GM19099 (cell line): ENCODE results near the gene PCDHGB7.

Experiments
- POLR2A ChIP-seq: IDR thresholded peaks from 3 replicates; pipeline ENCODE4 v1.6.1; 2011; ENCODE audit warnings: low read depth; ENCODE audit not compliant: insufficient read length; ENCODE audit errors: extremely low read depth

The PCDHGB7 gene

DNA sequence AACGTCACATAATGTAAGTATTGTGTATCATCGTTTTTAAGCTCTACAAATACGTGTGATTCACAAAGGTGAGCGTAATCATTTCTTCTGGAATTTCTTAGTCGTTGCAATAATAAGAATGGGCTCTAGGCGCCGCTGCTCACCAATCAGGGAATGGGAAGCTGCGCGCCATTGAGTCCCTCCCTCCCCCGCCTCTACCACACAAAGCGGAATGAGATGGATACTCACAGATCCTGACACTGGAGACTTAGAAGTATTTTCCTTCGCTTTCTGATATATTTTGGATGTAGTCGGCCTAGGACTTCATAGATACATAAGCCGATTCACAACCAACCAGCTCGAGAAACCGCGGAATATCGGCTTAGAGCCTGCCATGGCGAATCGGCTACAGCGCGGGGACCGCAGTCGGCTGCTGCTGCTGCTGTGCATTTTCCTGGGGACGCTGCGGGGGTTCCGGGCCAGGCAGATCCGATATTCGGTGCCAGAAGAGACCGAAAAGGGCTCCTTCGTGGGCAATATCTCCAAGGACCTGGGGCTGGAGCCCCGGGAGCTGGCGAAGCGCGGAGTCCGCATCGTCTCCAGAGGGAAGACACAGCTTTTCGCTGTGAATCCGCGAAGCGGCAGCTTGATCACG lies 3.5 kb downstream of the PCDHGB7 start, which contains the start of gene PCDHGA11:
Gene PCDHGA11 (plus strand): TSS at position 197 of the 634 bp plus-strand sequence. CDS start 177 bp downstream, at position 374.
- no peak for TF ChIP-seq POLR2A

DNA sequence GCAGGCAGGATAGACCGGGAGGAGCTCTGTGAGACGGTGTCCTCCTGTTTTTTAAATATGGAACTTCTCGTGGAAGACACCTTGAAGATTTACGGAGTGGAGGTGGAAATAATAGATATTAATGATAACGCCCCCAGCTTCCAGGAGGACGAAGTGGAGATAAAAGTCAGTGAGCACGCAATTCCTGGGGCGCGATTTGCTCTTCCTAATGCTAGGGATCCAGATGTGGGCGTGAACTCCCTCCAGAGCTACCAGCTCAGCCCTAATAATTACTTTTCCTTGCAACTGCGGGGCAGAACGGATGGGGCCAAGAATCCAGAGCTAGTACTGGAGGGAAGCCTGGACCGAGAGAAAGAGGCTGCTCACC lies 4.0 kb downstream of the PCDHGB7 start:
- TF ChIP-seq POLR2A = no peak

DNA sequence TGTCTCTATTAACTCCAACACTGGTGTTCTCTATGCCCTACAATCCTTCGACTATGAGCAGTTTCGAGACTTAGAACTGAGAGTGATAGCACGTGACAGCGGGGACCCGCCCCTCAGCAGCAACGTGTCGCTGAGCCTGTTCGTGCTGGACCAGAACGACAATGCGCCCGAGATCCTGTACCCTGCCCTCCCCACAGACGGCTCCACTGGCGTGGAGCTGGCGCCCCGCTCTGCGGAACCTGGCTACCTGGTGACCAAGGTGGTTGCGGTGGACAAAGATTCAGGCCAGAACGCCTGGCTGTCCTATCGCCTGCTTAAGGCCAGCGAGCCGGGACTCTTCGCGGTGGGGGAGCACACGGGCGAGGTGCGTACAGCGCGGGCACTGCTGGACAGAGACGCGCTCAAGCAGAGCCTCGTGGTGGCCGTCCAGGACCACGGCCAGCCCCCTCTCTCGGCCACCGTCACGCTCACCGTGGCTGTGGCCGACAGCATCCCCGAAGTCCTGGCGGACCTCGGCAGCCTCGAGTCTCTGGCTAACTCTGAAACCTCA lies 5.3 kb downstream of the PCDHGB7 start:
- no peak for TF ChIP-seq POLR2A

DNA sequence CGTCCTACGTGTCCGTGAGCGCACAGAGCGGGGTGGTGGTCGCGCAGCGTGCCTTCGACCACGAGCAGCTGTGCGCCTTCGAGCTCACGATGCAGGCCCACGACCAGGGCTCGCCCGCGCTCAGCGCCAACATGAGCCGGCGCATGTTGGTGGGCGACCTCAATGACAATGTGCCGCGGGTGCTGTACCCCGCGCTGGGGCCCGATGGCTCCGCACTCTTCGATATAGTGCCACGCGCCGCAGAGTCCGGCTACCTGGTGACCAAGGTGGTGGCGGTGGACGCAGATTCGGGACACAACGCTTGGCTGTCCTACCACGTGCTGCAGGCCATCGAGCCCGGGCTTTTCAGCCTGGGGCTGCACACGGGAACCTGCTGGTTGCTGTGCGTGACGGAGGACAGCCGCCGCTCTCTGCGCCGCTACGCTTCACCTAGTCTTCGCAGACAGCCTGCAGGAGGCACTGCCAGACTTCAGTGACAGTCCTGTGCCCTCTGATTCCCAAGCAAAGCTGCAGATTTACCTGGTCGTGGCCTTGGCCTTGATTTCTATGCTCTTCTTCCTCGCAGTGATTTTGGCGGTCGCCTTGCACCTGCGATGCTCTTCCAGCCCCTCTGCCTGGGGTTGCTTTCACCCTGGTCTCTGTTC lies 10.4 kb downstream of the PCDHGB7 start:
- TF ChIP-seq POLR2A = no peak

DNA sequence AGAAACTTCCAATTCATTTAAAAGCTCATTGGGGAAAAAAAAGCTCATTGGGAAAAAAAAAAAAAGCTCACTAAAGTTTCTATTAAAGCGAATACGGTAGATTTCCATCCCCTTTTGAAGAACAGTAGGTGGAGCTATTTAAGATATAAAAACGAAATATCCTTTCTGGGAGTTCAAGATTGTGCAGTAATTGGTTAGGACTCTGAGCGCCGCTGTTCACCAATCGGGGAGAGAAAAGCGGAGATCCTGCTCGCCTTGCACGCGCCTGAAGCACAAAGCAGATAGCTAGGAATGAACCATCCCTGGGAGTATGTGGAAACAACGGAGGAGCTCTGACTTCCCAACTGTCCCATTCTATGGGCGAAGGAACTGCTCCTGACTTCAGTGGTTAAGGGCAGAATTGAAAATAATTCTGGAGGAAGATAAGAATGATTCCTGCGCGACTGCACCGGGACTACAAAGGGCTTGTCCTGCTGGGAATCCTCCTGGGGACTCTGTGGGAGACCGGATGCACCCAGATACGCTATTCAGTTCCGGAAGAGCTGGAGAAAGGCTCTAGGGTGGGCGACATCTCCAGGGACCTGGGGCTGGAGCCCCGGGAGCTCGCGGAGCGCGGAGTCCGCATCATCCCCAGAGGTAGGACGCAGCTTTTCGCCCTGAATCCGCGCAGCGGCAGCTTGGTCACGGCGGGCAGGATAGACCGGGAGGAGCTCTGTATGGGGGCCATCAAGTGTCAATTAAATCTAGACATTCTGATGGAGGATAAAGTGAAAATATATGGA lies 13.0 kb downstream of the PCDHGB7 start, which contains the start of gene PCDHGA12:
Gene PCDHGA12 (plus strand): TSS at position 176 of the 782 bp plus-strand sequence. CDS start 253 bp downstream, at position 429.
- TF ChIP-seq POLR2A = no peak

DNA sequence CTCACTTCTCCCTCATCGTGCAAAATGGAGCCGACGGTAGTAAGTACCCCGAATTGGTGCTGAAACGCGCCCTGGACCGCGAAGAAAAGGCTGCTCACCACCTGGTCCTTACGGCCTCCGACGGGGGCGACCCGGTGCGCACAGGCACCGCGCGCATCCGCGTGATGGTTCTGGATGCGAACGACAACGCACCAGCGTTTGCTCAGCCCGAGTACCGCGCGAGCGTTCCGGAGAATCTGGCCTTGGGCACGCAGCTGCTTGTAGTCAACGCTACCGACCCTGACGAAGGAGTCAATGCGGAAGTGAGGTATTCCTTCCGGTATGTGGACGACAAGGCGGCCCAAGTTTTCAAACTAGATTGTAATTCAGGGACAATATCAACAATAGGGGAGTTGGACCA lies 13.8 kb downstream of the PCDHGB7 start:
- TF ChIP-seq POLR2A = peak; percentile 53

DNA sequence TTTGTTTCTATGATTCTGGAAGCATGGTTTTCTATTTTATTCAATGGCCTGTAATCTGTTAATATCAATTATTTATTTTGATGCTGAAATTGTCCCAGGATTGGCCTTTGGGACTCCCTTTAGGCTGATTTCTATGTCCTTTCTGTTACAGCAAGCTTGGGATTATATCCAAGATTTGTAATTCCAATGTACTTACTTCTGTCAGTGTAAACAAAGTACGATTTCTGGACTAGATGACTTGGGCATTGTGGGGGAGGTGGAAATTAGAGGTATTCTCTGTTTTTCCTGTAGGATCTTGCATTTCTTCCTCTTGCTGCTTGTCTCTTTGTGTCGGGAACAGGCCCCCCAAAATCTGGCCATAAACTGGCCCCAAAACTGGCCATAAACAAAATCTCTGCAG lies 16.5 kb downstream of the PCDHGB7 start:
- no peak for TF ChIP-seq POLR2A

DNA sequence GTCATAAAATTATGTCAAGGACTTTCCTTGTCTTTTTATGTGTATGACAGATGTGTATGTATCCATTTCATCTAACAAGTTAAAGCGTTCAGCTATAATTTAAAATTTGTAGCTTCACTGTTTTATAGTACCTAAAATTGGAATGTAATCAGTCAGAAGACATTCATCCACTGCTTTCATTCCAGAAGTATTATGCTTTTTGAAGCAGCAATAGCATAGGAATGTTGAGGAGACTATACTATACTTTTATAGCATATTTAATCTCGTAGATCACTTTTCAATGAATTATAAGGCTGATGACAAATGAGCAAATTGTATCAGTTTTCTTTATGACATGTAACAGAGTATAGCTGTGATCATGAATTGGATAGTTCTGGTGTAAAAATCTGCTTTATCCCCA lies 19.7 kb downstream of the PCDHGB7 start:
- no peak for TF ChIP-seq POLR2A

DNA sequence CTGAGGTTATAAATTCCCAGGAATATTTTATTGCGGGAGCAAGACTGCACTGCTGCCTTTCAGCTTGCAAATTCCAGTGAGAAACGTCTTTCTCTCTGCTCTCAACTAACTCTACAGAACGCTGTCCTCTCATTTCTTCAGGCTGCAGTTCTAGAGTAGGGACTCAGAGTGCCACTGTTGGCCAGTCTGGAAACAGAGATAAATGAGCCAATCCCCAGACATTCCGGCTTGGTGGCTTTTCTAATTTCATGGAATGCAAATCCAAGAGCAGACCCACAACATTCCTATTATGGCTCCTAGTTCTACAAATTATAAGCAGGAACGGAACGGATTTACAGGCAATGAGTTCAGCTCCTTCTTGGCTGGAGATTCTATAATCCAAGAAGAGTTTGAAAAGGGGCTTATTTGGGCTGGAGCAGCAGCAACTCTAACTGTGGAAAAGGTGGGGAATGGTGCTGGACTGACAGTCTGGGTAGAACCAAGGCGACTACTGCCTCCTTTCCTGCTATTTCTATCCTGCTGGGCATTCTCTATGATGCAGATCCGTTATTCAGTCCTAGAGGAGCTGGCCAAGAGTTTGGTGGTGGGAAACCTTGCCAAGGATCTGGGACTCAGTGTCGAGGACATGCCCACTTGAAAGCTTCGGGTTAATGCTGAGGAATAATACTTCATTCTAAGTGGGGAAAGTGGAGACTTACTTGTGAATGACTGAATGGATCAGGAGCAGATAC lies 22.1 kb downstream of the PCDHGB7 start:
- TF ChIP-seq POLR2A = no peak

DNA sequence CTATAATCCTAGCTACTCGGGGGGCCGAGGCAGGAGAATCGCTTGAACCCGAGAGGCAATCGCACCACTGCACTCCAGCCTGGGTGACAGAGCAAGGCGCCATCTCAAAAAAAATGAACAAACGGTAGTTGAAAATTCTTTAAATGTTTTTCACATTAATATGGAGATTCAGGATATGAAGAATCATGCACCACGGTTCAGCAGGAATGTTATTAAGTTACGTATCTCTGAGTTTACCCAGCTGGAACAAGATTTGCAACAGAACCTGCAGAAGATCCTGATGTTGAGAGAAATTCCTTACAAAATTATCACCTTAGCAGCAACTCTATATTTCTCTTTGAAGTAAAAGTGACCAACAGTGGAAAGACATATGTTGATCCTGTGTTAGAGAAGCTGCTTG lies 22.9 kb downstream of the PCDHGB7 start:
- TF ChIP-seq POLR2A = no peak

DNA sequence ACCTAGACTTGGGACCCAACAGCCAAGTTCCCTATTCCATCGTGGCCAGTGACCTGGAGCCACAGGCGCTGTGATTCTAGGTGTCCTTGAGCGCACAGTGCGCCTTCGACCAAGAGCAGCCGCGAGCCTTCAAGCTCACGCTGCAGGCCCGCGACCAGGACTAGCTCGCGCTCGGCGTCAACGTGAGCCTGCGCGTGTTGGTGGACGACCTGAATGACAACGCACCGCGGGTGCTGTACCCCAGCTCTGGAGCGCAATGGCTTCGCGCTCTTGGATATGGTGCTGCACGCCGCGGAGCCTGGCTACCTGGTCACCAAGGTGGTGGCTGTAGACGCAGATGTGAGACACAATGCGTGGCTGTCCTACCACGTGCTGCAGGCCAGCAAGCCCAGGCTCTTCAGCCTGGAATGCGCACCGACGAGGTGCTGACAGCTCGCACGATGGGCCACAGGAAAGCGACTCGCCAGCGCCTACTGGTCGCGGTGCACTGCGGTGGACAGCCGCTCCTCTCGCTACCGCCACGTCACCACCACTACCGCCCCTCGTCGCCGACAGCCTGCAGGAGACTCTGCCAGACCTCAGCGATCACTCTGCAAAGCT lies 24.2 kb downstream of the PCDHGB7 start:
- TF ChIP-seq POLR2A = no peak

DNA sequence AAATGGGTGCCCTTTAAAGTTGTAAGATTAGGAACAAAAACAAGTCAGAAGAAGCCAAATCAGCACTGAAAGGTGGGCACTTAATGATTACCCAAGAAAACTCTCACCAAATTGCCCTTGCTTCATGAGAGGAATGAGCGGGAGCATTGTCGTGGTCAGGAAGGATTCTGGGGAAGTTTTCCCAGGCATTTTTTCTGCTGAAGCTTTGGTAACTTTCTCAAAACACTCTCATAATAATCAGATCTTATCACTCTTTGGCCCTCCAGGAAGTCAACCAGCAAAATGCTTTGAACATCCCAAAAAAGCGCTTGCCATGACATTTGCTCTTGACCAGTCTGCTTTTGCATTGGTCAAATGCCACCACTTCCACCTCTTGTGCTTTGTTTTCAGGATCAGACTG lies 47.9 kb downstream of the PCDHGB7 start:
- no peak for TF ChIP-seq POLR2A
